MM.1S (cell line): ENCODE measurements around the gene SPACA9.

Experiments used
- CTCF ChIP-seq: fragments of 300-600 bp; sonication (generic); IDR thresholded peaks from 2 replicates; pipeline ENCODE4 v1.5.1; 2016; ENCODE audit warnings: antibody characterized with exemption, low read length, mixed read lengths
- EZH2 ChIP-seq: fragments of 300-600 bp; sonication (generic); optimal IDR thresholded peaks from 2 replicates; pipeline ENCODE3; 2017; ENCODE audit warnings: low read depth, mild to moderate bottlenecking, antibody characterized with exemption, low read length, mixed read lengths

GRCh38 chr9:132853482-132853881 is 25.2 kb upstream of the SPACA9 start:
- TF ChIP-seq CTCF (no peak), EZH2 (no peak)
